Measurements from ENCODE around the gene TBC1D5. TPM values are rescaled to one million over a fixed set of nuclear protein-coding genes. Genes with fewer than 3 reads are reported as not detected.
"Not testable (repeated sequence)": the region's sequence is repeated elsewhere in the genome, so short reads cannot be mapped to it uniquely, and the experiment has no call there.

TBC1D5 gene
- total and polyA plus RNA-seq, 2 donors (not counting 1 experiment from before 2014, with no cell fraction given), result 22.6 to 111 TPM

- CTCF ChIA-PET, result no interaction called here
- no peaks in the 10 kb centered on the region for H3K27me3 Mint-ChIP-seq
- DNase-seq (no peak), ATAC-seq (ENCODE audit: low read depth) (no peak)
- H3K4me1 Mint-ChIP-seq, result no peaks in the 10 kb centered on the region
- Histone ChIP-seq H3K4me1 (ENCODE audit: control insufficient read depth in 2 of 2, insufficient read depth in 2 of 2, low read length in 2 of 2) (no peaks in the 10 kb centered on the region), H2AFZ (ENCODE audit: insufficient read depth, low read depth, low read length, poor library complexity, severe bottlenecking) (no peak overlapping the region), H4K20me1 (ENCODE audit: control insufficient read depth, insufficient read depth, low read length, poor library complexity, severe bottlenecking) (no peaks in the 10 kb centered on the region), H3K36me3 (replicated peaks in 1 of 2; ENCODE audit: control extremely low read depth in 1 of 2, control insufficient read depth in 1 of 2, extremely low read depth in 1 of 2, insufficient read depth in 2 of 2, low read length in 1 of 2) (no peaks in the 10 kb centered on the region), H3K27me3 (replicated peaks in 1 of 4; ENCODE audit: control extremely low read depth in 1 of 4, control insufficient read depth in 3 of 4, insufficient read depth in 4 of 4, low read length in 3 of 4) (no peaks in the 10 kb centered on the region), H3K9ac (ENCODE audit: low read length) (no peak overlapping the region), H3K27ac (ENCODE audit: low read length in 2 of 2) (no peak overlapping the region), H3K9me3 (ENCODE audit: control extremely low read depth in 1 of 3, control insufficient read depth in 2 of 3, insufficient read depth in 1 of 3, low read length in 2 of 3) (peaks cover 0 to 15% (median 0%) of the 10 kb centered on the region in 3 donors), H3K4me3 (ENCODE audit: control extremely low read depth in 1 of 5, extremely low read depth in 1 of 5, insufficient read depth in 1 of 5, low read depth in 2 of 5, low read length in 4 of 5) (no peak overlapping the region), H3K79me2 (ENCODE audit: control insufficient read depth, insufficient read depth, low read length) (no peaks in the 10 kb centered on the region), H3K4me2 (replicated peaks; ENCODE audit: low read depth, low read length, poor library complexity, severe bottlenecking) (no peak overlapping the region)
- TF ChIP-seq EZH2 (IDR thresholded peaks at IDR 0.05; ENCODE audit: borderline replicate concordance, insufficient read depth, low read depth, low read length, poor library complexity, severe bottlenecking) (no peak), CTCF (IDR thresholded peaks at IDR 0.05) (no peak)
- no CpG with 5 or more reads among the region's 3 CpGs for WGBS (ENCODE audit: insufficient coverage)
- POLR2A ChIA-PET, result no interaction called here
- no peak overlapping the region for H3K27ac Mint-ChIP-seq
- H3K4me3 Mint-ChIP-seq, result no peak overlapping the region
- intact Hi-C loops (cut with micrococcal nuclease), result no loop called here
- no peaks in the 10 kb centered on the region for H3K9me3 Mint-ChIP-seq (ENCODE audit: insufficient read depth)
These were observed 612.9 kb downstream of the TBC1D5 start for GRCh38 chr3:17129556-17129955.

DNA sequence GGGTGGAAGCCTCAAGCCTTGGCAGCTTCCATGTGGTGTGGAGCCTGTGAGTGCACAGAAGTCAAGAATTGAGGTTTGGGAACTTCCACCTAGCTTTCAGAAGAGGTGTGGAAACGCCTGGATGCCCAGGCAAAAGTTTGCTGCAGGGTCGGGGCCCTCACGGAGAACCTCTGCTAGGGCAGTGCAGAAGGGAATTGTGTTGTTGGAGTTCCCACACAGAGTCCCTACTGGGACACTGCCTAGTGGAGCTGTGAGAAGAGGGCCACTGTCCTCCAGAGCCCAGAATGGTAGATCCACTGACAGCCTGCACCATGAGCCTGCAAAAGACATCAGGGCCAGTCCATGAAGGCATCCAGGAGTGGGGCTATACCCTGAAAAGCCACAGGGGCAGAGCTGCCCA lies 613.8 kb downstream of the TBC1D5 start:
- POLR2A ChIA-PET; DNase-seq; CTCF ChIA-PET; H3K4me3 ChIP-seq (ENCODE audit: control extremely low read depth in 1 of 5, extremely low read depth in 1 of 5, insufficient read depth in 1 of 5, low read depth in 2 of 5, low read length in 4 of 5); H4K20me1 ChIP-seq (ENCODE audit: control insufficient read depth, insufficient read depth, low read length, poor library complexity, severe bottlenecking); H3K27ac ChIP-seq (ENCODE audit: low read length in 2 of 2); H3K79me2 ChIP-seq (ENCODE audit: control insufficient read depth, insufficient read depth, low read length); H3K9me3 ChIP-seq (ENCODE audit: control extremely low read depth in 1 of 3, control insufficient read depth in 2 of 3, insufficient read depth in 1 of 3, low read length in 2 of 3); H3K9me3 Mint-ChIP-seq (ENCODE audit: insufficient read depth); H3K9ac ChIP-seq (ENCODE audit: low read length); H3K27me3 Mint-ChIP-seq; H3K4me1 ChIP-seq (ENCODE audit: control insufficient read depth in 2 of 2, insufficient read depth in 2 of 2, low read length in 2 of 2); H3K4me2 ChIP-seq (replicated peaks; ENCODE audit: low read depth, low read length, poor library complexity, severe bottlenecking); H3K4me3 Mint-ChIP-seq; H3K27me3 ChIP-seq (replicated peaks in 1 of 4; ENCODE audit: control extremely low read depth in 1 of 4, control insufficient read depth in 3 of 4, insufficient read depth in 4 of 4, low read length in 3 of 4); H3K36me3 ChIP-seq (replicated peaks in 1 of 2; ENCODE audit: control extremely low read depth in 1 of 2, control insufficient read depth in 1 of 2, extremely low read depth in 1 of 2, insufficient read depth in 2 of 2, low read length in 1 of 2); intact Hi-C loops (cut with micrococcal nuclease); H3K4me1 Mint-ChIP-seq; H3K27ac Mint-ChIP-seq; ATAC-seq (ENCODE audit: low read depth); H2AFZ ChIP-seq (ENCODE audit: insufficient read depth, low read depth, low read length, poor library complexity, severe bottlenecking): not testable (repeated sequence)
- WGBS (ENCODE audit: insufficient coverage), result 85% methylated on average over 3 of the region's 3 CpGs

Measured in B cell (primary cell).